HG02943 (cell line): ENCODE results near the gene SLC16A10.
"Not testable (repeated sequence)": the region's sequence is repeated elsewhere in the genome, so short reads cannot be mapped to it uniquely, and the experiment has no call there.

Source experiments
- ATAC-seq: cut with Tn5 transposase; IDR thresholded peaks from one replicate; pipeline ENCODE4 v1.9.1; 2021; ENCODE audit warnings: mild to moderate bottlenecking, low read depth, moderate library complexity; ENCODE audit not compliant: unreplicated experiment

SLC16A10 gene, protein sequence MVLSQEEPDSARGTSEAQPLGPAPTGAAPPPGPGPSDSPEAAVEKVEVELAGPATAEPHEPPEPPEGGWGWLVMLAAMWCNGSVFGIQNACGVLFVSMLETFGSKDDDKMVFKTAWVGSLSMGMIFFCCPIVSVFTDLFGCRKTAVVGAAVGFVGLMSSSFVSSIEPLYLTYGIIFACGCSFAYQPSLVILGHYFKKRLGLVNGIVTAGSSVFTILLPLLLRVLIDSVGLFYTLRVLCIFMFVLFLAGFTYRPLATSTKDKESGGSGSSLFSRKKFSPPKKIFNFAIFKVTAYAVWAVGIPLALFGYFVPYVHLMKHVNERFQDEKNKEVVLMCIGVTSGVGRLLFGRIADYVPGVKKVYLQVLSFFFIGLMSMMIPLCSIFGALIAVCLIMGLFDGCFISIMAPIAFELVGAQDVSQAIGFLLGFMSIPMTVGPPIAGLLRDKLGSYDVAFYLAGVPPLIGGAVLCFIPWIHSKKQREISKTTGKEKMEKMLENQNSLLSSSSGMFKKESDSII

GRCh38 chr6:111087106-111087835 lies at the start of gene SLC16A10:
Gene SLC16A10, plus strand, starts transcription at chr6:111087503. Its CDS starts 250 bp downstream, at chr6:111087753.
- ATAC-seq, result peak; percentile 70

DNA sequence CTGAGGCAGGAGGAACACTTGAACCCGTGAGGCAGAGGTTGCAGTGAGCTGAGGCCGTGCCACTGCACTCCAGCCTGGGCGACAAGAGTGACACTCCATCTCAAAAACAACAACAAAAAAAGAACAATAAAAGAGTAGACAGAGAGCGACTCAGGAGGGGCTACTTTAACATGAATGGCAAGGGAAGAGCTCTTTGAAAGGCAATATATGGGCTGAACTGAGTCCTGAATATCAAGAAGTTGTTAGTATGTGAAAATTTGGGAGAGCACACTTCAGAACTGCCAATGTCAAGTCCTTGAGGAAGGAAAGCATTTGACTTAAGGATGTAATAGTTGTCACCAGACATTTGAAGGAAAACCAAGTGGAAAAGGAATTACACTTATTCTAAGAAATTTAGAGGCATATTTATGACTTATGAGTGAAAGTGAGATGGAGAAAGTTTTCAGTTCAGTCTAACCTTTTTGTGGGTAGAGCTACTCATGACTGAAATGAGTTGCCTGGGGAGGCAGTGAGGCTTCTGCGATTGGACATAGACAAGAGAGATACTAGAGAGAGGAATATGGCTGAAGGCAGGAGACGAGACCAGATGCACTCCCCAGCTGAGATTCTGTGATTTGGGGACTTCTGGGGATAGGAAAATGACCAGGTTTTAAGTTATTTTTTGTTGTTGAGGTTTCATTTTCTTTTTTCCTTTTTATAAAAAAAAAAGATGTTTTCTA lies 48.6 kb upstream of the SLC16A10 start:
- ATAC-seq, result no peak

- no peak for ATAC-seq
Observed at GRCh38 chr6:111041917-111042316, 45.4 kb upstream of the SLC16A10 start.

- no peak for ATAC-seq
Observed at GRCh38 chr6:111047244-111047643, 40.1 kb upstream of the SLC16A10 start.

GRCh38 chr6:111050261-111051023 lies 36.9 kb upstream of the SLC16A10 start:
- no peak for ATAC-seq

- ATAC-seq, result no peak
Observed at GRCh38 chr6:111052171-111052570, 35.1 kb upstream of the SLC16A10 start.

- ATAC-seq, result no peak
Observed at GRCh38 chr6:111057074-111057752, 30.1 kb upstream of the SLC16A10 start.

- no peak for ATAC-seq
Observed at GRCh38 chr6:111061508-111061907, 25.8 kb upstream of the SLC16A10 start.

GRCh38 chr6:111061985-111062384 lies 25.3 kb upstream of the SLC16A10 start:
- not testable (repeated sequence) for ATAC-seq

GRCh38 chr6:111062860-111063259 lies 24.4 kb upstream of the SLC16A10 start:
- not testable (repeated sequence) for ATAC-seq

DNA sequence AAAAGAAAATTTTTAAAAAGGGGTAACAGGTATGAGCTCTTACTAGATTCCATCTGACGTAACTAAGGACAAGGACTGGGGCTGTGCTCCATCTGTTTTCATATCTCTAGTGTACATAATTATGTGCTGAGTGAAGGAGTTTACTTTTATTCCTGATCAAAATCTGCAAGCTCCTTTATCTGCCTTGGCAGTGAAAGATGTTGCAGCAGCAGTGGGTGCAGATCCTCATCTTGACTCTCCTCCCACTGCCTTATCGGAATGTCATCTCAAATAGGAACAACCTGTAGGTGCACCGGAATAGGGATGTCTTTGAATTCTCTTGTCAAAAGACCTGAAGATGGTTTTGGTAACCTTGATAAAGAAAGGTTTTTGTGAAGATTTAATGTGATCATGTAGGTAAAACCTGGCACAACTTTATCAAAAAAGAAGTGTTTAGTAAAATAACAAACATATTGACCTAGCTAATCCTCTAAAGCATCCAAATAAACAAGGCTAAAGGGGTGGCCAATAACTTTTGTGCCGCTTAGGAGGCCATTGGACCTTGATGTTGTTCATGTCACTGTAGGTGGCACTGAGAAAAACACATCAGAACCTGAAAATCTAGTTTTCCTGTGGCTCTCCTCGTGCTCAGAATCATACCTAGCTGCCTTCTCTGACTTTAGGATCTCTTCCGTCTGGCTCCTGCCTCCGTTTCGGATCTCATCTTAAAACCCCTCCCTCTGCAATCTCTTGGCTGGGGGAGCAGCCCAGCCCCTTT lies 19.0 kb upstream of the SLC16A10 start:
- no peak for ATAC-seq

GRCh38 chr6:111068866-111069234 lies 18.5 kb upstream of the SLC16A10 start:
- no peak for ATAC-seq

DNA sequence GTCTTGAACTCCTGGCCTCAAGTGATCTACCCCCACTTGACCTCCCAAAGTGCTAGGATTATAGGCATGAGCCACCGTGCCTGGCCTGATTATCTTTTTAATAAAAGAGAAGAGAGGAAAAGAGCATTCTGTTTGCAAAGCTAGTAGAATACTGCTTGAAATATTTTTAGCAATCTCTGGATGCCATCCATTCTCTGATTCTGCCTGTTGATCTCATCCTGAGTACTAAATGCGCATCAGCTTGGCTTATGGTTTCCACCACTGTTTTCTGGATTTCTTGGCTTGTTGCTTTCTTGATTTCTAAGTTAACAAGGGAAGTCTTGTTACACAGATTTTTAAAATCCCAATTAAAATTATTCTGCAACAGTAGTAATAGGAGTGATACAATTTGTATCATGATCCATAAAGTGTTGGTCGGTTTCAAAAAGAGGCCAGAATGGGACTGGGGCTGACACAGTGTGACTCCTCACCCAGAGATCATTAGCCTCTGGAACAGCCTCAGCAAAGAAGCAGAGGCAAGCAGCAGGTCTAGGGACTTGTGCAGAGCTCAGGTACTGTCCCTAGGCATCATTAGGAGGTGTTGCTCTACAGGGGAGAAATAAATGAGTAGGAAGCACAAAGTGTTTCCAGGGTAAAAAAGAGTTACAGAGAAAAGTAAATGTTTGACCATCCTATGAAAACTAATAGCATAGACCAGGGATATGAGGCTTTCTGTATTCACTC lies 17.8 kb upstream of the SLC16A10 start:
- ATAC-seq, result no peak

- no peak for ATAC-seq
Observed at GRCh38 chr6:111070105-111071005, 16.9 kb upstream of the SLC16A10 start.

- ATAC-seq, result no peak
Observed at GRCh38 chr6:111072801-111073360, 14.4 kb upstream of the SLC16A10 start.

- no peak for ATAC-seq
Observed at GRCh38 chr6:111074311-111074710, 13.0 kb upstream of the SLC16A10 start.
